Liver (tissue), 9 donors: Measurements from ENCODE around the gene PTPN23. TPM values are rescaled to one million over a fixed set of nuclear protein-coding genes. Genes with fewer than 3 reads are reported as not detected.

Experiments used
- DNase-seq: peaks from one replicate; pipeline ENCODE4 v3.0.0-alpha.2; 2017; ENCODE audit warnings: low spot score
- H3K27ac ChIP-seq, 2 donors: one replicate each; pipeline ENCODE4 v1.7.0; 2013; ENCODE audit warnings: inconsistent platforms in 2 of 2, low read length in 2 of 2, control low read depth in 1 of 2, low read depth in 1 of 2, mild to moderate bottlenecking in 1 of 2
- H3K27me3 ChIP-seq, 4 donors: one replicate each; pipeline versions ENCODE4 v1.6.1 to v1.7.0; 2013; ENCODE audit warnings: low read length in 3 of 4, inconsistent platforms in 1 of 4, mild to moderate bottlenecking in 1 of 4, moderate library complexity in 1 of 4; ENCODE audit not compliant: control insufficient read depth in 4 of 4, insufficient read depth in 4 of 4
- H3K36me3 ChIP-seq, 4 donors: one replicate each; pipeline versions ENCODE4 v1.6.1 to v1.7.0; 2013; ENCODE audit warnings: low read length in 3 of 4, mild to moderate bottlenecking in 3 of 4, low read depth in 1 of 4, moderate library complexity in 1 of 4; ENCODE audit not compliant: control insufficient read depth in 4 of 4, insufficient read depth in 3 of 4
- H3K4me1 ChIP-seq, 4 donors: one replicate each; pipeline versions ENCODE4 v1.6.1 to v1.7.0; 2013; ENCODE audit warnings: low read length in 3 of 4, mild to moderate bottlenecking in 3 of 4, moderate library complexity in 1 of 4; ENCODE audit not compliant: control insufficient read depth in 4 of 4, insufficient read depth in 4 of 4
- H3K4me3 ChIP-seq, 3 donors: one replicate each; pipeline versions ENCODE4 v1.6.1 to v1.7.0; 2013; ENCODE audit warnings: low read length in 3 of 3, control low read depth in 1 of 3, low read depth in 1 of 3, mild to moderate bottlenecking in 1 of 3
- H3K9ac ChIP-seq, 2 donors: one replicate each; pipeline ENCODE4 v1.7.0; 2013; ENCODE audit warnings: low read length in 2 of 2, mild to moderate bottlenecking in 2 of 2, moderate library complexity in 2 of 2, control low read depth in 1 of 2, low read depth in 1 of 2
- H3K9me3 ChIP-seq, 4 donors: one replicate each; pipeline versions ENCODE4 v1.6.1 to v1.7.0; 2013; ENCODE audit warnings: low read length in 3 of 4; ENCODE audit not compliant: control insufficient read depth in 4 of 4
- ATF3 ChIP-seq: IDR thresholded peaks from 2 replicates; pipeline ENCODE4 v1.6.1; 2016; ENCODE audit warnings: antibody characterized with exemption
- CTCF ChIP-seq: fragments of 150-350 bp; IDR thresholded peaks from 2 replicates; pipeline ENCODE4 v1.5.1; 2017; ENCODE audit warnings: improper control_type of control experiment, low read depth, low read length; ENCODE audit not compliant: missing input control
- EGR1 ChIP-seq, 2 donors: IDR thresholded peaks; 2 replicates each; pipeline ENCODE4 v1.6.1; 2016 to 2018; ENCODE audit warnings: antibody characterized with exemption in 2 of 2, low read depth in 2 of 2
- FOXA1 ChIP-seq: IDR thresholded peaks from 2 replicates; pipeline ENCODE4 v1.6.1; 2016; ENCODE audit warnings: antibody characterized with exemption
- FOXA2 ChIP-seq: IDR thresholded peaks from 2 replicates; pipeline ENCODE4 v1.6.1; 2016; ENCODE audit warnings: antibody characterized with exemption
- GABPA ChIP-seq, 2 donors: IDR thresholded peaks in 1 of 2; conservative IDR thresholded peaks in 1 of 2; 2 replicates each; pipeline ENCODE4 v1.6.1; 2016; ENCODE audit warnings: antibody characterized with exemption in 2 of 2, mild to moderate bottlenecking in 1 of 2, moderate library complexity in 1 of 2
- HNF4A ChIP-seq, 2 donors: conservative IDR thresholded peaks; 2 replicates each; pipeline ENCODE4 v1.6.1; 2016; ENCODE audit warnings: antibody characterized with exemption in 2 of 2, mild to moderate bottlenecking in 2 of 2
- HNF4G ChIP-seq: IDR thresholded peaks from 2 replicates; pipeline ENCODE4 v1.6.1; 2016; ENCODE audit warnings: antibody characterized with exemption
- JUND ChIP-seq, 2 donors: IDR thresholded peaks; 2 replicates each; pipeline ENCODE4 v1.6.1; 2016; ENCODE audit warnings: antibody characterized with exemption in 2 of 2
- NR2F2 ChIP-seq: IDR thresholded peaks from 2 replicates; pipeline ENCODE4 v1.6.1; 2016; ENCODE audit warnings: antibody characterized with exemption
- RXRA ChIP-seq, 2 donors: IDR thresholded peaks; 2 replicates each; pipeline ENCODE4 v1.6.1; 2017 to 2018; ENCODE audit warnings: antibody characterized with exemption in 2 of 2, mild to moderate bottlenecking in 1 of 2
- SP1 ChIP-seq: IDR thresholded peaks from 2 replicates; pipeline ENCODE4 v1.6.1; 2018; ENCODE audit warnings: antibody characterized with exemption, mild to moderate bottlenecking
- TAF1 ChIP-seq: conservative IDR thresholded peaks from 2 replicates; pipeline ENCODE4 v1.6.1; 2016; ENCODE audit warnings: antibody characterized with exemption, mild to moderate bottlenecking
- YY1 ChIP-seq: IDR thresholded peaks from 2 replicates; pipeline ENCODE4 v1.6.1; 2016; ENCODE audit warnings: antibody characterized with exemption, mild to moderate bottlenecking
- WGBS: extraction: QIAGEN DNeasy Blood & Tissue Kit; methylation state at CpG from one replicate; pipeline ENCODE4 v1.1.7; 2013; 5-methylcytosine and 5-hydroxymethylcytosine counted together
- polyA plus RNA-seq, 2 donors: library from polyadenylated mRNA; stranded (reverse) in 1 of 2; unstranded in 1 of 2; fragments of 200-250 nt in 1 of 2; fragments of >200 nt in 1 of 2; fragmentation: Nextera tagmentation in 1 of 2; extraction: Ambion mirVana in 1 of 2; gene quantifications; one replicate each; pipeline versions ENCODE4 v1.2.1 to v1.2.3, GENCODE V29; 2013 to 2015
- total RNA-seq, 2 donors: library from RNA; depleted of rRNA; stranded (reverse); fragments of >200 nt; gene quantifications; one replicate each; pipeline ENCODE4 v1.2.3, GENCODE V29; 2014
- TF ChIP-seq, protein P1 (sequence below): IDR thresholded peaks from 2 replicates; pipeline ENCODE4 v1.6.1; 2016; ENCODE audit warnings: antibody characterized with exemption
- TF ChIP-seq, protein P2 (sequence below): IDR thresholded peaks from 2 replicates; pipeline ENCODE4 v1.6.1; 2016; ENCODE audit warnings: antibody characterized with exemption
- TF ChIP-seq, protein P3 (sequence below): IDR thresholded peaks from 2 replicates; pipeline ENCODE4 v1.6.1; 2016; ENCODE audit warnings: antibody characterized with exemption, mild to moderate bottlenecking
- donor health status: healthy.
- donor health status: healthy.
- donor health status: healthy.
- donor health status: healthy.
- donor health status: healthy.

The PTPN23 gene
- total and polyA plus RNA-seq, 4 donors: 3.8 to 84.4 (median 11.5) TPM

GRCh38 chr3:47394881-47395280 lies 14.1 kb downstream of the PTPN23 start:
- no peaks in the 10 kb centered on the region for H3K9me3 ChIP-seq
- TF ChIP-seq RXRA (IDR thresholded peaks at IDR 0.05): no peak
- no peak for TF ChIP-seq HNF4G
- TF ChIP-seq CTCF: no peak
- no peak for TF ChIP-seq FOXA2
- no peak for TF ChIP-seq ATF3
- no peak for TF ChIP-seq YY1
- H3K27me3 ChIP-seq: no peaks in the 10 kb centered on the region
- peaks cover 0 to 24% (median 16%) of the 10 kb centered on the region in 4 donors for H3K4me1 ChIP-seq
- H3K27ac ChIP-seq: no peak overlapping the region
- H3K4me3 ChIP-seq: no peak overlapping the region
- no peak for DNase-seq
- H3K36me3 ChIP-seq: peaks cover 0 to 9% (median 3%) of the 10 kb centered on the region in 4 donors
- WGBS: 83% methylated on average over 3 of the region's 3 CpGs
- no peak overlapping the region for H3K9ac ChIP-seq

- H3K27ac ChIP-seq: no peak overlapping the region
- H3K36me3 ChIP-seq: peaks cover 0 to 9% (median 4%) of the 10 kb centered on the region in 4 donors
- no peak overlapping the region for H3K9ac ChIP-seq
- WGBS: 66% methylated on average over 7 of the region's 7 CpGs
- no peaks in the 10 kb centered on the region for H3K27me3 ChIP-seq
- TF ChIP-seq, protein P1, sequence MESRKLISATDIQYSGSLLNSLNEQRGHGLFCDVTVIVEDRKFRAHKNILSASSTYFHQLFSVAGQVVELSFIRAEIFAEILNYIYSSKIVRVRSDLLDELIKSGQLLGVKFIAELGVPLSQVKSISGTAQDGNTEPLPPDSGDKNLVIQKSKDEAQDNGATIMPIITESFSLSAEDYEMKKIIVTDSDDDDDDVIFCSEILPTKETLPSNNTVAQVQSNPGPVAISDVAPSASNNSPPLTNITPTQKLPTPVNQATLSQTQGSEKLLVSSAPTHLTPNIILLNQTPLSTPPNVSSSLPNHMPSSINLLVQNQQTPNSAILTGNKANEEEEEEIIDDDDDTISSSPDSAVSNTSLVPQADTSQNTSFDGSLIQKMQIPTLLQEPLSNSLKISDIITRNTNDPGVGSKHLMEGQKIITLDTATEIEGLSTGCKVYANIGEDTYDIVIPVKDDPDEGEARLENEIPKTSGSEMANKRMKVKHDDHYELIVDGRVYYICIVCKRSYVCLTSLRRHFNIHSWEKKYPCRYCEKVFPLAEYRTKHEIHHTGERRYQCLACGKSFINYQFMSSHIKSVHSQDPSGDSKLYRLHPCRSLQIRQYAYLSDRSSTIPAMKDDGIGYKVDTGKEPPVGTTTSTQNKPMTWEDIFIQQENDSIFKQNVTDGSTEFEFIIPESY: no peak
- no peak for TF ChIP-seq ATF3
- TF ChIP-seq, protein P2, sequence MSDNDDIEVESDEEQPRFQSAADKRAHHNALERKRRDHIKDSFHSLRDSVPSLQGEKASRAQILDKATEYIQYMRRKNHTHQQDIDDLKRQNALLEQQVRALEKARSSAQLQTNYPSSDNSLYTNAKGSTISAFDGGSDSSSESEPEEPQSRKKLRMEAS: no peak
- TF ChIP-seq, protein P3, sequence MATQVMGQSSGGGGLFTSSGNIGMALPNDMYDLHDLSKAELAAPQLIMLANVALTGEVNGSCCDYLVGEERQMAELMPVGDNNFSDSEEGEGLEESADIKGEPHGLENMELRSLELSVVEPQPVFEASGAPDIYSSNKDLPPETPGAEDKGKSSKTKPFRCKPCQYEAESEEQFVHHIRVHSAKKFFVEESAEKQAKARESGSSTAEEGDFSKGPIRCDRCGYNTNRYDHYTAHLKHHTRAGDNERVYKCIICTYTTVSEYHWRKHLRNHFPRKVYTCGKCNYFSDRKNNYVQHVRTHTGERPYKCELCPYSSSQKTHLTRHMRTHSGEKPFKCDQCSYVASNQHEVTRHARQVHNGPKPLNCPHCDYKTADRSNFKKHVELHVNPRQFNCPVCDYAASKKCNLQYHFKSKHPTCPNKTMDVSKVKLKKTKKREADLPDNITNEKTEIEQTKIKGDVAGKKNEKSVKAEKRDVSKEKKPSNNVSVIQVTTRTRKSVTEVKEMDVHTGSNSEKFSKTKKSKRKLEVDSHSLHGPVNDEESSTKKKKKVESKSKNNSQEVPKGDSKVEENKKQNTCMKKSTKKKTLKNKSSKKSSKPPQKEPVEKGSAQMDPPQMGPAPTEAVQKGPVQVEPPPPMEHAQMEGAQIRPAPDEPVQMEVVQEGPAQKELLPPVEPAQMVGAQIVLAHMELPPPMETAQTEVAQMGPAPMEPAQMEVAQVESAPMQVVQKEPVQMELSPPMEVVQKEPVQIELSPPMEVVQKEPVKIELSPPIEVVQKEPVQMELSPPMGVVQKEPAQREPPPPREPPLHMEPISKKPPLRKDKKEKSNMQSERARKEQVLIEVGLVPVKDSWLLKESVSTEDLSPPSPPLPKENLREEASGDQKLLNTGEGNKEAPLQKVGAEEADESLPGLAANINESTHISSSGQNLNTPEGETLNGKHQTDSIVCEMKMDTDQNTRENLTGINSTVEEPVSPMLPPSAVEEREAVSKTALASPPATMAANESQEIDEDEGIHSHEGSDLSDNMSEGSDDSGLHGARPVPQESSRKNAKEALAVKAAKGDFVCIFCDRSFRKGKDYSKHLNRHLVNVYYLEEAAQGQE: no peak
- TF ChIP-seq FOXA2: no peak
- no peak for TF ChIP-seq TAF1
- no peak for TF ChIP-seq HNF4G
- TF ChIP-seq HNF4A (conservative IDR thresholded peaks at IDR 0.05): no peak
- TF ChIP-seq JUND (IDR thresholded peaks at IDR 0.05): no peak
- TF ChIP-seq FOXA1: no peak
- no peak for TF ChIP-seq NR2F2
- TF ChIP-seq SP1: no peak
- no peak for TF ChIP-seq YY1
- no peak for TF ChIP-seq GABPA (IDR thresholded peaks at IDR 0.05 in 1 of 2, conservative IDR thresholded peaks at IDR 0.05 in 1 of 2)
- TF ChIP-seq RXRA (IDR thresholded peaks at IDR 0.05): no peak
- no peak for TF ChIP-seq CTCF
- TF ChIP-seq EGR1 (IDR thresholded peaks at IDR 0.05; ENCODE audit: low read depth in 2 of 2): no peak
- peaks cover 0 to 24% (median 16%) of the 10 kb centered on the region in 4 donors for H3K4me1 ChIP-seq
- H3K9me3 ChIP-seq: no peaks in the 10 kb centered on the region
- DNase-seq: no peak
- no peak overlapping the region for H3K4me3 ChIP-seq
These were observed 17.4 kb downstream of the PTPN23 start for GRCh38 chr3:47398228-47398627.
